ENCODE data around the gene ARHGAP15.

GRCh38 chr2:143261986-143262385 is 132.8 kb downstream of the ARHGAP15 start:
- no peak for TF ChIP-seq CTCF (conservative IDR thresholded peaks at IDR 0.05 in 1 of 2, IDR thresholded peaks at IDR 0.05 in 1 of 2; ENCODE audit: low read depth in 1 of 2, low read length in 2 of 2)
- TF ChIP-seq EZH2 (IDR thresholded peaks at IDR 0.05; ENCODE audit: low read length, missing control alignments) = no peak

Measured in fibroblast of lung (primary cell).